DLD1 (cell line): ENCODE results near the gene WASHC3.
"Not testable (repeated sequence)": the region's sequence is repeated elsewhere in the genome, so short reads cannot be mapped to it uniquely, and the experiment has no call there.

Source experiments
- in situ Hi-C: cut with HindIII; loops from 2 replicates; pipeline ENCODE4 v1.10.0; 2017; ENCODE audit warnings: low sequenced_read_pairs

The WASHC3 gene

GRCh38 chr12:102061560-102062418 is at the start of gene WASHC3:
TSS of gene WASHC3 (minus strand) at chr12:102061991. CDS start at chr12:102061962, 29 bp downstream.
- in situ Hi-C loops, result no loop called here

GRCh38 chr12:102110782-102111181 is 49.0 kb upstream of the WASHC3 start:
- in situ Hi-C loops, result no loop called here

GRCh38 chr12:102107970-102108369 is 46.2 kb upstream of the WASHC3 start:
- in situ Hi-C loops, result no loop called here

- in situ Hi-C loops, result no loop called here
These were observed 45.1 kb upstream of the WASHC3 start for GRCh38 chr12:102106905-102107304.

- in situ Hi-C loops, result no loop called here
These were observed 35.1 kb upstream of the WASHC3 start for GRCh38 chr12:102096855-102097254.

GRCh38 chr12:102095677-102096263 is 34.0 kb upstream of the WASHC3 start:
- in situ Hi-C loops, result no loop called here

GRCh38 chr12:102093319-102093718 is 31.5 kb upstream of the WASHC3 start:
- in situ Hi-C loops, result no loop called here

GRCh38 chr12:102089228-102089835 is 27.5 kb upstream of the WASHC3 start:
- in situ Hi-C loops, result not testable (repeated sequence)

GRCh38 chr12:102080842-102081241 is 19.1 kb upstream of the WASHC3 start:
- in situ Hi-C loops, result no loop called here

GRCh38 chr12:102072092-102072491 is 10.3 kb upstream of the WASHC3 start:
- in situ Hi-C loops, result not testable (repeated sequence)

- in situ Hi-C loops, result no loop called here
These were observed 7.9 kb upstream of the WASHC3 start for GRCh38 chr12:102069707-102070106.

- in situ Hi-C loops, result no loop called here
These were observed 5.9 kb upstream of the WASHC3 start for GRCh38 chr12:102067574-102068258.

- in situ Hi-C loops, result no loop called here
These were observed 2.7 kb upstream of the WASHC3 start for GRCh38 chr12:102064476-102064875.

- in situ Hi-C loops, result no loop called here
These were observed 1.3 kb upstream of the WASHC3 start for GRCh38 chr12:102063069-102063468.

GRCh38 chr12:102062419-102062806 is 622 bp upstream of the WASHC3 start:
- in situ Hi-C loops, result no loop called here

GRCh38 chr12:102061096-102061559 is 663 bp downstream of the WASHC3 start:
- in situ Hi-C loops, result no loop called here

- in situ Hi-C loops, result no loop called here
These were observed 2.4 kb downstream of the WASHC3 start for GRCh38 chr12:102059343-102059742.

- in situ Hi-C loops, result no loop called here
These were observed 7.4 kb downstream of the WASHC3 start for GRCh38 chr12:102054345-102054744.

- in situ Hi-C loops, result no loop called here
These were observed 8.8 kb downstream of the WASHC3 start for GRCh38 chr12:102053062-102053349.

- in situ Hi-C loops, result no loop called here
These were observed 9.4 kb downstream of the WASHC3 start for GRCh38 chr12:102052192-102053061.
